HG03025 (cell line): ENCODE data around the gene ABHD15.

Source experiments
- ATAC-seq: cut with Tn5 transposase; IDR thresholded peaks from one replicate; pipeline ENCODE4 v1.9.1; 2021; ENCODE audit warnings: mild to moderate bottlenecking, moderate library complexity; ENCODE audit not compliant: unreplicated experiment, low FRiP score

Gene ABHD15

DNA sequence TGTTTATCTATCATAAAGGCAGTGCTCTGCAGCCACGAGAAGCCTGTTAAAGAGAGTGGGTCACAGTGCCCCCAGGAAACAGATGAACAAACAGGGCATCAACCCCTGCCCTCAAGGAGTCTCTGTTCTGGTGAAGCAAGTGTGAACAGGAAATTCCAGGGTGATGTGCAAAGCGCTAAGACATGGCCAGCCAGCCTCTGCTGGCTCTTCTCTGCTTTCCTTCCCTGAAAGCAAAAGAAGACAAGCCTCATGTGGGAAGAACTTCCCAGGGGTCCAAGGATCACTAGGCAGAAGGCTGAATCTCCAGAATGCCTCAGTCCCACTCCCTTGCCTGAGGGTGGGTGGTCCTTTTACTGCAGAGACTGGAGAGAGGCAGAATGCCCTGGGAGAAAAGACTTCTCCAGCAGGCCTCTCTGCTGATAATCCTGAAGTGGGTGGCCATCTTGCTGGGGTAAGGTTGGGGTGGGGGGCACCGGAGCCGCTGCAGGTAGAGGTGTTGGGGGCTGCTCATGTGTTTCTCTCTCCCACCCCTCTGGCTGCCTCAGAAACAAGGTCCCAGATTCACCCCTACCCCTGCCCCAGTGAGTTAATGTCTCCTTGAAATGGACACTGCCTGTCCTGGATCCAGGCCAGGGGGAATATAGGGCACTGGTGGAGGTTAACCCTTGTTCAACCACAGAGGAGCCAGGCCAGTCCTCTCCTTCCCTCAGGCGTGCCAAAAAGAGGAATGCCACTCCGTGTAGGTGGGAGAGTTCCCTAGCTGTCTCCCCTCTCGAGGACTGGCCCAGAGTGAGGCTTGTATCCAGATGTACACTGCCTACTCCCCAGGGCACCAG is 28.5 kb upstream of the ABHD15 start:
- ATAC-seq, result no peak

DNA sequence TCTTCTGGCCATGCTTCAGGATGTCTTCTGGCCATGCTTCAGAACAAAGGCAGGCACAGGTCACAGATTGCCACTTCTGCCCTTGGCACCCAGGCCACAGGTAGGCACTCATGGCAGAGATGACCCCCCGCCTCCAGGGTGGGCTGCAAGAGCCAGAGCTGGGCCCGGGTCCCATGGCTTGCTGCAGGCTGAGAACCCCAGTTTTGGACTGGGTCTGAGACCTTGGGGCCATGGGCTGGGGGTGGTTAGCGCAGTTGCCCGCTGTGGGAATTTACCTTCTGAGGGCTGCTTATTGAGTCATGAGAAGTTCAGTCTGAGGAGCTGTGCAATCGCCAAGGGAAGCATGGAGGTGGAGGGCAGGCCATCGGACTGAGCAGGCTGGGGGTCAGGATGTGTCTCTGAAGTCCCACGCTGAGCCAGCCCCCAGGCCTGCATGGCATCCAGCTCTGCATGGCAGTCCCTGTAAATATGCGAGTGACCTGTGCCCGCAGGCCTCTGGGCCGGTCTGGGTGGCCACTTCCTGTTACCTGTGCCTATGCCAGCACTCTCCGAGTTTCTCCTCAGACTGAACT is 27.8 kb upstream of the ABHD15 start:
- ATAC-seq, result no peak

DNA sequence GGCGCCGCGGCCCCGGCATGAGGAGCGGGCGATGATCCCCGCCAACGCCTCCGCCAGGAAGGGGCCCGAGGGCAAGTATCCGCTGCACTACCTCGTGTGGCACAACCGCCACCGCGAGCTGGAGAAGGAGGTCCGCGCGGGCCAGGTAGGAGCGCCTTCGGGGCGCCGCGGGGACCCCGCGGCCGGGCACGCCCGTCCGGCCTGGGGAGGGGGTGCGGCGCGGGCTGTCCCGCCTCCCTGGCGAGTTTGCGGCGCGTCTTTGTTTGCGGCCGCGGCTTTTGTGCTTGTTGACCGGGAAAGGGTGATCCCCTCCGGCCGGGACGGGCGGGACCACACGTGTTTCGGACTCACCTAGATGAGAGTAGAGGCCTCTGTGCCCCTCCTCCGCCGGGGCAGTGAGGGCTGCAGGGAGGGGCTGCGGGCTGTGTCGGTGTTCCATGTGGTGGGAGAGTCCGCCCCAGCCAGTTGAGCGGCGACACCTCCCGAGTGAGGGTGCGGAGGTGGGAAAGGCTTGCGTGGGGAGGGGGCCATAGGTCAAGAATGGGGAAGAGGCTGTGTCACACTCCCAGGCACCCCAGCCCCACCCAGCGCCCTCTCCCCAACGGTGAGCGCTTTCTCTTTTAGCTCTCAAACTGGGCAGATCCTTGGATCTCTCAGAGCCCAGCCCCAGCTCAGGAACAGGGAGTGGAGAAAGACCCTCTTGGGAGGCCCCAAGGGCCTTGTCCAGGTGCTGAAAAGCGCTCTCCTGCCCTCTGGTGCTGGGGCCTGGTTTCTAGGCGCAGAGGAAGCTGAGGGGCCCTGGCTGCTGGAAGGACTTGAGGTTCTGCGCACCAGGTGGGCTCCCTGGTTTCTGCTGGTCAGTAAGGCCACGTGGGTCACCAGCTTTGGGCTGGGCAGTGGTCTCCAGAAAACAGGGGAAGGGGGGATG is 27.0 kb upstream of the ABHD15 start:
- no peak for ATAC-seq

DNA sequence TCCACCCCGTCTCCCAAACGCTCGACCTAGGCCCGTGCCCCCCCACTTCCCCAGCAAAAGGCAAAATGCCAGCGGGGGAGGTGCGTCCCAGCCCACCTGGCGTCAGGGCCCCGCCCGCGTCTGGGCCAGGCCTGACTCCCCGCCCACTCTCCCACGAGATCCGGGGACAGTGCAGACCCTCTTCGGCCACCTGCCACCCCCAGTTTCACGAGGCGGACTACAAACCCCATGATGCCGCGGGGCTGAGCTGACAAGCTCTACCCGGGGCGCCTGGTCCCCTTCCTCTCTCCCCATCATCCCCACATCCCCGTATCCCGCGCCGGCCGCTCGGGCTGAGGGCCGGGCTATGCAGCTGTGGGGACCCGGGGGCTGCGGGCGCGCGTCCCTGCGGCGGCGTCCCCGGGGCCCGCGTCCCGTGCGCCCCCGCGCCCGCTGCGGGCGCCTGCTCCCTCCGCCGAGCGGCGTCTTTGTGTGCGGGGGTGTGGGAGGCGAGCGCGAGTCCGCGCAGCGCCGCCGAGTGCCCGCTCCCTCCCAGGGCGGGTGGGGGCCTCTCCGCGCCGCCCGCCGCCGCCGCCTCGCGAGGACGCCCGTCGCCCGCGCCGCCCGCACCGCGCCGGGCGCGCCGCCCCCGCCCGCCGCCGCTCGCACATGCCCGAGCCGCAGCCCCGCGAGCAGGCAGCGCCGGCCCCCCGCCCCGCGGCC is 26.2 kb upstream of the ABHD15 start, which contains the start of gene ANKRD13B:
Gene ANKRD13B (plus strand): TSS at position 283 of the 702 bp plus-strand sequence. CDS start 490 bp downstream, outside the sequence.
- ATAC-seq, result no peak

- ATAC-seq, result no peak
Observed at GRCh38 chr17:29591737-29592608, 25.1 kb upstream of the ABHD15 start.

DNA sequence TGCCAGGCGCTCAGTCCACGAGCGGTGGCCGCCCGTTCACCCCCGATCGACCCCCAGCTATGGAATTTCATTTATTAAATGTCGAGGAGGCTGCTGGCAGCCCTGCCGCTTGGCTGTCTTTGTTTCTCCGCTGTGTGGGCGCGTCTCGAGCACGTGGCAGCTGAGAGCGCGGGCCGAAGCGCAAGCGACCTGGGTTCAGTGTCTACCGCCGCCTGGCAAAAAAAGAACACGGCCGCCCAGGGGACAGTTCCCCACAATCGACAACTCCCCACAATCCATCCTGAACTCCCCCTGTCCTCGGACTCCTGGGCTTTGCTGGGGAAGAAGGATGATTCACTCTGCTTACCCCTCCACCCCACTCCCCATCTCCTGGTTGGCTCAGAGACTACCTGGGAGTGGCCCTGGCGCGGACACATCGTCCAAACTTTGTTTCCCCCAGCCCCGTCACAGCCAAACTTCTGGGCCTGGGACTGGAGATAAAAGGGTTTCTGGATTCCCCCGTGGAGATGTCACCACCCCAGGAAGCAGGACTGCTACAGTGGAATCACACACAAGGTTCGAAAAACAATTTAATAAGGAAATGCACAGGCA is 24.4 kb upstream of the ABHD15 start:
- no peak for ATAC-seq

DNA sequence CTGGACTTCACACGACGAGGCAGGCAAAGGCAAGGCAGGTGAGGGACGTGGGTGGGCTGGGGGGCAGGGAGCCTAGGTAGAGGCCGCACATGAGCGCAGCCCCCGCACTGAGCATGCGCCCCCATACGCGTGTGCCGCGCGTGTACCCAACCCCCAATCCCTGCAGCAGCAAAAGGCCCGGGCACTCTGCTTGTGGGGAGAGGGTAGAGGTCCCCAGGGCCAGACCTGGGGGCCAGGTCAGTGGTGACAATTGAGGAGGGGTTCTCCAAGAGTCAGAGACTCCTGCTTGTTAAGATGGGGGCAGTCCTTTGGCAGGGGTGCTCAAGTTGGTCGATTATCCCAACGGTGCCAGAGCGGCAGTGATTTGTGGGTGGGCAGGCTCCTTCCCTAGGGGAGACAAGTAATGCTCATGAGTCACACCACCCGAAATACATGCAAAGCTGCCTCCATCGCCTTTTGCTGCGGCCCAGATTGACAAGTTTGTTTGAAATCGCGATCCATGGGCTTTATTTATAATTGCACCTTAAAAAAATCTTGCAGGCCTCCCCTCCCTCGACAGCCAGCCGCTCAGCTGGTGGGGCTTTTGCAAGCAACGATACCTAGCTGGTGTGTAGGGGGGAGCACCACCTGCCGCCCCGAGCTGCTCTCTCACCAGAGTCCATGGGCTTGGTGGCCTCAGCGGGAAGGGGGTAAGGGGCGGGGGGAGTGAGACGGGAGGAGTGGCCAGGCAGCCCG is 23.7 kb upstream of the ABHD15 start:
- ATAC-seq, result no peak

DNA sequence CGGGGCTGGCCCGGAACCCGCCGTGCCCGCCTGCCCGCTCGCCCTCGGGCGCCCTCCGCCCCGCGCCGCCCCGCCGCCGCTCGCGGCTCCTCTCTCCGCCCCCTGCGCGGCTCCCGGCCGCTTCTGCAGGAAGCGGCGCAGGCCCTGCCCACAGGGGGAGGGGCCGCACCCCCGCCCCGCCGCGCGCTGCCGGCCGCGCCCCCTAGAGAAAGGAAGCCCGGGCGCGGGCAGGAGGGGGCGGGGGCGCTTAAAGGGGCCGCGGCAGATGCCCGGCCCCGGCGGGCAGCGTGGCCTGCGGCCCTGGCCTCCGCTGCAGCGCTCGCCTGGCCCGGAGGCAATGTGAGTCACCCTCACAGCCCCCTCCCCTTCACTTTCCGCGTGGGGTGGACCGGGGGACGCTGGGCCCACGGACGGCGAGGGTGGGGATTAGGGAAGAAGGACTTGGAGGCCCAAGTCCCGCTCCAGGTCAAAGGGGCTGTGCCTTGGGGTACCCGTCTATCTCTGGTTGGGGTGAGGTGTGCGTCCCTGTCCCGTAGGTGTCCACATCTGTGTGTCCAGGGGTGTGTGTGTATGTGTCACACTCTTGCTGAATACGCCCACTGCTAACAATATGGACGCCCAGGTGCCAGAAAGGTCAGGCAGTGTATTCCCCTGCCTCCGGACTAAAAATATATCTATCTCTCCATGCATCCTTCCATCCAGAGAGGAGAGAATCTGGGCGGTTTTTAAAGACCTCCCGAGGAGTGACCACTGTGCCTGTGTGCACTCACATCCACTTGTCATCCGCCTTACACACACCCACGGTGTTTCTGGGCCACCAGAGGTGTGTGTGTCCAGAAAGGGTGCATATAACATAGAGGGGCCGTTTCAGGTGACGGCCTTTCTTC is 22.9 kb upstream of the ABHD15 start, which contains the start of gene GIT1:
Gene GIT1 (minus strand): TSS at position 125 of the 887 bp plus-strand sequence. CDS start 270 bp downstream, outside the sequence.
- ATAC-seq, result peak; percentile 44

DNA sequence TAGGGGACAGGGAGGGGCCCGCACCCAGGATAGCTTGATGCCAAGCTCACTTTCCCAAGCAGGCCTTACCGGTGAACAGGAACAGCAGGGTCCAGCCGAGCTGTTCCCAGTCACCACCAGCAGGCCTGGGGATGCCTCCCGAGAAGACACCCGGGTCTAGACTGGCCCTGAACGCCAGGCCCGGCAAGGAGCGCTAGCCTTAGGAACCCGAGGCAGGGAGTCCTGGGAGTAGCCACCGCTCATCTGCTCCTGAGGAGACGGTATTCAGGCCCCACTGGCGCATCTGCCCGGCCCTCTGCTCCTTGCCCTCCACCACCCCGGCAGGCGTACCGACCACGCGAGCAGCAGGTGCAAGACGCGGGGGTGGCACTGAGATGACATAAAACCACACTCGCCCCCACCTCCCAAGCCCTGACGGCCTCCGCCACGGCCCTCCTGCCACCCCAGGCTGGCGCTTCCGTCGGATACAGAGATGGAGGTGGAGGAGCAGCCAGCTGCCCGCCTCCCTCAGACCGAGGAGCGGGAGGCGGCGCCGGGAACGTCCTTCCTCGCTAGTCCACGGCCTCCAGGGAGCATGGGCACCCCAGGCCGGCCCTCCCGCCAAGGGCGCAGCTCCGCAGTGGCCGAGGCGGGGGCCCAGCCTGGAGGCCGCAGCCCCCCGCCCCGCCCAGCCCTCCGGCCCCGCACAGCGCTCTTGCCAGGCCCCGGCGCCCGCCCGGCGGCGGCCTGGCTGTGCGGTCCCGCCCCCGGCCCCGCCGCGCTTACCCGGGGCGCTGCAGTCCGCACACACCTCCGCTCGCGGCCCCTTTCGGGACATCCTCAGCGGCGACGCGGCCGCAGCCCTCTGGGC is 21.9 kb upstream of the ABHD15 start:
- ATAC-seq, result no peak

DNA sequence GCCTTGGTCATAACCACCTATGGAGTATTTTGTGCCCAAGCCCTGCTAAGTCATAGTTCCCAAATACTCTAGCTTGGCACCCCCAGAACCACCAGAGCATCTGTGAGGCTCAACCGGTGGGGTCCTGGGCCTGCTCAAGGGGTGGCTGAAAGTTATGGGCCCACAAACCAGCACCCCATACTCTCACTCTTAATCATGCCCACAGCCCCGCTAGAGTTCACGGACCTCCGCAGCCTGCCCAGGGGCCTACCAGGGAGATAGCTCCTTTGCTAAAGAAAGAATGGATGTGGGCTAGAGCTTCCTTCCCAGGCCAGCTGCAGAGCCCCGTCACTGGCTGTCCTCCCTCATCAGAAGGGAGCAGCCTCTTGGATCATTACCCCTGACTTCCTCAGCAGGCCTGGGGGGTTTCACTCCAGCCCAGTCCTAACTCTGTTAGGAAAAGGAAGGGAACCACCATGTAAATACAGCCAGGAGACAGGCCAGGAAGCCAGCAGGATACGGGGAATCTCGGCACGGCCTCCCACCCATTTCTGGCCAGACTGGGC is 21.3 kb upstream of the ABHD15 start:
- ATAC-seq, result no peak

DNA sequence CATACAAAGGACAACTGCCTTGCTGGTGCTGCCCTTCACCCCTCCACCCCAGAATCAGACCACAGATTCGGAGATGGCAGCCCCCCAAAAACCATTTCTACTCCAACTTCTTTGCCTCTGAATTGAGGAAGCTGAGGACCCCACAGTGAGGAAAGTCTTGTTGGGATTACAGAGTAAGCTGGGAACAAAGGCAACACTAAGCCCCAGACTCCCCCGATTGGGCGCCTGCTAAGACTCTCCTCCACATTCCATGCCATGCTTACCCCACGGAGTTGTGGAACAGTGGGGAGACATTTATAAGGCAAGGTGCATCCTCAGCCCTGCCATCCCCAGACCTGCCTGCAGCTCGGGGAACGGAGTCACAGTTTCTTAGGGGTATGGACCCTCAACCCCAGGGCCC is 20.8 kb upstream of the ABHD15 start:
- no peak for ATAC-seq

GRCh38 chr17:29586676-29587469 is 20.0 kb upstream of the ABHD15 start:
- ATAC-seq, result no peak

DNA sequence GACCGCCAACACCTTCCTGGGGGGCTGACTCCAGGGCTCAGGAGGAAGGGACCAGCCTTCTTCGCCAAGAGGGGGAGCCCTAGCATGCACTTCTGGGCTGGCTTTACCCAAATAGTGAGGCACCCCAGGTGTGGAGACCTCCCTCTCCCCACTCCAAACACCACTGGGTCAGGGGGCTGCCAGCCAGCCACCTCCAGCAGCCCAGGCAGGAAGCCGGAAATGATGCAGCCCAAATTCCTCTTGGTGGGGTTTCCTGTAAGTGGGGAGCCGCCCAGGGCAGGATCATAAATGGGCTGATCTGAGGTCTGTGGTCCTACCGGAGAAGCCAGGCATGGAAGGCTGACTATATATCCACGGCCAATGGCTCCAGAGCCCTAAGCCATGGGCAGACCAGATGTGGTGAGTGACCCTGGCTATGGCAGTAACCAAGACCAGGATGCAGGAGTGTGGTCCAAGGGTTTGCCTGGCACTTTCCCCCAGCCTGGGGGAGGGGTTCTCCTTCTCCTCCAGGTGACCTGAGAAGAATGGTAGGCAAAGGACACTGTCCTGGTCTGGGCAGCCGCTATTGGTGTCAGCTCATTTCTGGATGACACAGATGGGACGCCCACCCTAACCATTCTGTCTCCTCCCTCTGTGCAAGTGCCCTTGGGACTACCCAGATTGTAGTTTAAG is 18.4 kb upstream of the ABHD15 start:
- no peak for ATAC-seq

- no peak for ATAC-seq
Observed at GRCh38 chr17:29584452-29585079, 17.7 kb upstream of the ABHD15 start.
